ENCODE data around the gene IGSF22. TPM values are rescaled to one million over a fixed set of nuclear protein-coding genes. Genes with fewer than 3 reads are reported as not detected.

IGSF22 gene
- polyA plus RNA-seq, 1 donor from 2014 or later, result 0.68 TPM

GRCh38 chr11:18701614-18702216, 24.3 kb downstream of the IGSF22 start:
- Histone ChIP-seq H3F3A (ENCODE audit: insufficient read depth, low read length, poor library complexity, severe bottlenecking) (no peaks in the 10 kb centered on the region), H3K27me3 (ENCODE audit: insufficient read depth, low read depth, low read length) (no peaks in the 10 kb centered on the region), H3K9me2 (ENCODE audit: insufficient read depth, low read length) (no peaks in the 10 kb centered on the region), H3K9me3 (ENCODE audit: low read length) (no peaks in the 10 kb centered on the region), H2AFZ (ENCODE audit: low read depth, low read length) (no peak overlapping the region), H3K27ac (ENCODE audit: low read length) (no peak overlapping the region), H3K4me2 (ENCODE audit: low read length) (no peak overlapping the region), H4K20me1 (ENCODE audit: insufficient read depth) (no peaks in the 10 kb centered on the region), H3K79me2 (replicated peaks; ENCODE audit: insufficient read depth, low read length) (no peaks in the 10 kb centered on the region), H3K36me3 (ENCODE audit: insufficient read depth, low read length) (no peaks in the 10 kb centered on the region), H3K9ac (ENCODE audit: low read length) (no peak overlapping the region), H3K4me3 (ENCODE audit: low read length) (no peak overlapping the region)
- TF ChIP-seq RAD21 (conservative IDR thresholded peaks at IDR 0.05) (no peak), SMC3 (conservative IDR thresholded peaks at IDR 0.05; ENCODE audit: poor library complexity) (no peak), EZH2 (IDR thresholded peaks at IDR 0.05; ENCODE audit: borderline replicate concordance, insufficient read depth, low read length, poor library complexity, severe bottlenecking) (no peak), EP300 (conservative IDR thresholded peaks at IDR 0.05; ENCODE audit: poor library complexity, severe bottlenecking) (no peak), MXI1 (conservative IDR thresholded peaks at IDR 0.05; ENCODE audit: poor library complexity, severe bottlenecking) (no peak), TAF1 (IDR thresholded peaks at IDR 0.05; ENCODE audit: low read depth) (no peak), POLR2AphosphoS5 (IDR thresholded peaks at IDR 0.05) (no peak), CTCF (IDR thresholded peaks at IDR 0.05; ENCODE audit: poor library complexity, severe bottlenecking) (no peak)
- TF ChIP-seq, protein P1, sequence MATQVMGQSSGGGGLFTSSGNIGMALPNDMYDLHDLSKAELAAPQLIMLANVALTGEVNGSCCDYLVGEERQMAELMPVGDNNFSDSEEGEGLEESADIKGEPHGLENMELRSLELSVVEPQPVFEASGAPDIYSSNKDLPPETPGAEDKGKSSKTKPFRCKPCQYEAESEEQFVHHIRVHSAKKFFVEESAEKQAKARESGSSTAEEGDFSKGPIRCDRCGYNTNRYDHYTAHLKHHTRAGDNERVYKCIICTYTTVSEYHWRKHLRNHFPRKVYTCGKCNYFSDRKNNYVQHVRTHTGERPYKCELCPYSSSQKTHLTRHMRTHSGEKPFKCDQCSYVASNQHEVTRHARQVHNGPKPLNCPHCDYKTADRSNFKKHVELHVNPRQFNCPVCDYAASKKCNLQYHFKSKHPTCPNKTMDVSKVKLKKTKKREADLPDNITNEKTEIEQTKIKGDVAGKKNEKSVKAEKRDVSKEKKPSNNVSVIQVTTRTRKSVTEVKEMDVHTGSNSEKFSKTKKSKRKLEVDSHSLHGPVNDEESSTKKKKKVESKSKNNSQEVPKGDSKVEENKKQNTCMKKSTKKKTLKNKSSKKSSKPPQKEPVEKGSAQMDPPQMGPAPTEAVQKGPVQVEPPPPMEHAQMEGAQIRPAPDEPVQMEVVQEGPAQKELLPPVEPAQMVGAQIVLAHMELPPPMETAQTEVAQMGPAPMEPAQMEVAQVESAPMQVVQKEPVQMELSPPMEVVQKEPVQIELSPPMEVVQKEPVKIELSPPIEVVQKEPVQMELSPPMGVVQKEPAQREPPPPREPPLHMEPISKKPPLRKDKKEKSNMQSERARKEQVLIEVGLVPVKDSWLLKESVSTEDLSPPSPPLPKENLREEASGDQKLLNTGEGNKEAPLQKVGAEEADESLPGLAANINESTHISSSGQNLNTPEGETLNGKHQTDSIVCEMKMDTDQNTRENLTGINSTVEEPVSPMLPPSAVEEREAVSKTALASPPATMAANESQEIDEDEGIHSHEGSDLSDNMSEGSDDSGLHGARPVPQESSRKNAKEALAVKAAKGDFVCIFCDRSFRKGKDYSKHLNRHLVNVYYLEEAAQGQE (IDR thresholded peaks at IDR 0.05; ENCODE audit: borderline replicate concordance), result no peak

DNA sequence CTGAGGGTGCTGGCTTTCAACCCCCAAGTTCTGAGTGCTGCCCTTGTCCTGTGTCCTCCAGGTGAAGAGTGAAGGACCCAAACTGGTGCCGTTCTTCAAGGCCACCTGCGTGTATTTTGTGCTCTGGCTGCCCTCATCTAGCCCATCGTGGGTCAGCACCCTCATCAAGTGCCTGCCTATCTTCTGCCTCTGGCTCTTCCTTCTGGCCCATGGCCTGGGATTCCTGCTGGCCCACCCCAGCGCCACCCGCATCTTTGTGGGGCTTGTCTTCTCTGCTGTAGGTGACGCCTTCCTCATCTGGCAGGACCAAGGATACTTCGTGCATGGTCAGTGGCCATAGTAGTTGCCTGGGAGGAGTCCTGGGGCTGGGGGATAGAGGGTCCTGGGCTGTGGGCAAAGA, 25.1 kb downstream of the IGSF22 start:
- Histone ChIP-seq H3K4me3 (ENCODE audit: low read length) (no peak overlapping the region), H3K27me3 (ENCODE audit: insufficient read depth, low read depth, low read length) (no peaks in the 10 kb centered on the region), H3K4me2 (ENCODE audit: low read length) (no peak overlapping the region), H3K36me3 (ENCODE audit: insufficient read depth, low read length) (no peaks in the 10 kb centered on the region), H3K79me2 (replicated peaks; ENCODE audit: insufficient read depth, low read length) (no peaks in the 10 kb centered on the region), H2AFZ (ENCODE audit: low read depth, low read length) (no peak overlapping the region), H3K9ac (ENCODE audit: low read length) (no peak overlapping the region), H3K9me3 (ENCODE audit: low read length) (no peaks in the 10 kb centered on the region), H4K20me1 (ENCODE audit: insufficient read depth) (no peaks in the 10 kb centered on the region), H3K9me2 (ENCODE audit: insufficient read depth, low read length) (no peaks in the 10 kb centered on the region), H3F3A (ENCODE audit: insufficient read depth, low read length, poor library complexity, severe bottlenecking) (no peaks in the 10 kb centered on the region), H3K27ac (ENCODE audit: low read length) (no peak overlapping the region)
- no peak for TF ChIP-seq EP300 (conservative IDR thresholded peaks at IDR 0.05; ENCODE audit: poor library complexity, severe bottlenecking)
- TF ChIP-seq RAD21 (conservative IDR thresholded peaks at IDR 0.05), result no peak
- no peak for TF ChIP-seq POLR2AphosphoS5 (IDR thresholded peaks at IDR 0.05)
- TF ChIP-seq EZH2 (IDR thresholded peaks at IDR 0.05; ENCODE audit: borderline replicate concordance, insufficient read depth, low read length, poor library complexity, severe bottlenecking), result no peak
- TF ChIP-seq SMC3 (conservative IDR thresholded peaks at IDR 0.05; ENCODE audit: poor library complexity), result no peak
- TF ChIP-seq MXI1 (conservative IDR thresholded peaks at IDR 0.05; ENCODE audit: poor library complexity, severe bottlenecking), result no peak
- no peak for TF ChIP-seq TAF1 (IDR thresholded peaks at IDR 0.05; ENCODE audit: low read depth)
- TF ChIP-seq, protein P1 (IDR thresholded peaks at IDR 0.05; ENCODE audit: borderline replicate concordance), result no peak
- no peak for TF ChIP-seq CTCF (IDR thresholded peaks at IDR 0.05; ENCODE audit: poor library complexity, severe bottlenecking)
